SU-DHL-6 (cell line): ENCODE measurements around the gene HLA-DMB.
A peak's percentile ranks its signal among the peaks of the same experiment; 100 is the strongest.

Experiments used
- H2AFZ ChIP-seq: fragments of 200-600 bp; sonication (generic); 2 replicates; pipeline ENCODE4 v1.6.1; 2014; ENCODE audit warnings: low read depth, mild to moderate bottlenecking, moderate library complexity, mixed read lengths, antibody characterized with exemption, low read length; ENCODE audit not compliant: severe bottlenecking
- H3F3A ChIP-seq: fragments of 200-600 bp; shearing (Covaris generic); 2 replicates; pipeline ENCODE4 v1.6.0; 2016; ENCODE audit warnings: antibody characterized with exemption, mild to moderate bottlenecking; ENCODE audit not compliant: insufficient read depth
- H3K27ac ChIP-seq: fragments of 200-600 bp; sonication (generic); 2 replicates; pipeline ENCODE4 v1.5.1; 2016; ENCODE audit warnings: low read depth, mild to moderate bottlenecking, low read length, moderate library complexity, mixed read lengths
- H3K27me3 ChIP-seq: fragments of 200-600 bp; sonication (generic), shearing (Covaris generic); 2 replicates; pipeline ENCODE4 v1.6.0; 2014; ENCODE audit warnings: mild to moderate bottlenecking, low read length
- H3K36me3 ChIP-seq: fragments of 200-600 bp; sonication (generic); 2 replicates; pipeline ENCODE4 v1.6.1; 2014; ENCODE audit warnings: mild to moderate bottlenecking, low read length, mixed read lengths
- H3K4me2 ChIP-seq: fragments of 300-600, 200-600 bp; shearing (Covaris generic), sonication (generic); 2 replicates; pipeline ENCODE4 v1.6.0; 2014; ENCODE audit warnings: low read length, low read depth, mild to moderate bottlenecking; ENCODE audit not compliant: poor library complexity, severe bottlenecking
- H3K4me3 ChIP-seq: fragments of 200-600 bp; sonication (generic); 2 replicates; pipeline ENCODE4 v1.5.1; 2014; ENCODE audit warnings: antibody characterized with exemption, low read length, mild to moderate bottlenecking, mixed read lengths; ENCODE audit not compliant: insufficient read depth, poor library complexity, severe bottlenecking
- H3K79me2 ChIP-seq: fragments of 200-600 bp; sonication (generic); 2 replicates; pipeline ENCODE4 v1.6.1; 2014; ENCODE audit warnings: mild to moderate bottlenecking, low read length, moderate library complexity; ENCODE audit not compliant: insufficient read depth
- H3K9ac ChIP-seq: fragments of 200-600 bp; sonication (generic); 2 replicates; pipeline ENCODE4 v1.7.0; 2014; ENCODE audit warnings: mild to moderate bottlenecking, low read length
- H3K9me2 ChIP-seq: fragments of 200-600 bp; sonication (generic); replicated peaks from 2 replicates; pipeline ENCODE4 v1.6.1; 2014; ENCODE audit warnings: low read length; ENCODE audit not compliant: insufficient read depth
- H3K9me3 ChIP-seq: fragments of 200-600 bp; sonication (generic); 2 replicates; pipeline ENCODE4 v1.6.1; 2014; ENCODE audit warnings: low read length, mixed read lengths; ENCODE audit not compliant: insufficient read depth
- H4K20me1 ChIP-seq: fragments of 200-600 bp; sonication (generic); 2 replicates; pipeline ENCODE4 v1.6.1; 2014; ENCODE audit warnings: low read depth, mild to moderate bottlenecking, antibody characterized with exemption, low read length, moderate library complexity, mixed read lengths
- CTCF ChIP-seq: fragments of 200-600 bp; sonication (generic); IDR thresholded peaks from one replicate; pipeline ENCODE4 v1.5.1; 2017; ENCODE audit warnings: antibody characterized with exemption, mild to moderate bottlenecking, low read length, moderate library complexity; ENCODE audit not compliant: insufficient read depth, poor library complexity, severe bottlenecking
- EZH2phosphoT487 ChIP-seq: fragments of 200-600 bp; sonication (generic), shearing (Covaris generic); conservative IDR thresholded peaks from 2 replicates; pipeline ENCODE4 v1.6.1; 2018; ENCODE audit warnings: mild to moderate bottlenecking, antibody characterized with exemption, low read length, moderate library complexity, mixed read lengths

HLA-DMB gene

GRCh38 chr6:32950449-32950848, 9.6 kb upstream of the HLA-DMB start:
- Histone ChIP-seq H4K20me1 (no peaks in the 10 kb centered on the region), H3K27me3 (no peaks in the 10 kb centered on the region), H3K9me2 (no peaks in the 10 kb centered on the region), H3K4me2 (peak overlapping the region; percentile 72), H3K79me2 (peaks cover 51% of the 10 kb centered on the region), H3K36me3 (peaks cover 7% of the 10 kb centered on the region; the same call in 1 of the 2 replicates), H3F3A (peaks cover 74% of the 10 kb centered on the region), H3K9me3 (no peaks in the 10 kb centered on the region), H3K27ac (peak overlapping the region; percentile 97), H2AFZ (no peak overlapping the region), H3K4me3 (peak overlapping the region; percentile 70), H3K9ac (peak overlapping the region; percentile 63)
- TF ChIP-seq CTCF: no peak
- no peak for TF ChIP-seq EZH2phosphoT487

DNA sequence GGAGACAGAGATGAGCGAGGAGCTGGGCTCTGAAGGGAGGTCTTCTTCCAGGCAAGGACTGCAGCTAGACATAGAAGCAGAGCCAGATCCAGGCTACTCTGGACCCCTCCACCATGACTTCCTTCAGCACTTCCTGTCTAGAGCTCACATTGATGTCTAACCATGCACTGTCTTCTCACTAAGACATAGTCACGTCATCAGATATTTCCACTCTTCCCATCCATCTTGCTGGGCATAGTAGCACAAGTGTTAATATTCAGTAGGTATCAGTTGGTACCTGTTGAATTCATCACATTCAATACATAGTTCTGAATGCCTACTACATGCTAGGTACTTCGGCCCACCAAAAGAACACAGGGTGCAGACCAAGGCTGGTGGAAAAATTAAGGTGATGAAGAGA, 9.2 kb upstream of the HLA-DMB start:
- H3F3A ChIP-seq: peaks cover 76% of the 10 kb centered on the region
- peaks cover 7% of the 10 kb centered on the region; the same call in 1 of the 2 replicates for H3K36me3 ChIP-seq
- H3K9me2 ChIP-seq: no peaks in the 10 kb centered on the region
- no peaks in the 10 kb centered on the region for H4K20me1 ChIP-seq
- H2AFZ ChIP-seq: no peak overlapping the region
- H3K79me2 ChIP-seq: peaks cover 51% of the 10 kb centered on the region
- no peaks in the 10 kb centered on the region for H3K27me3 ChIP-seq
- H3K4me3 ChIP-seq: no peak overlapping the region
- no peak for TF ChIP-seq EZH2phosphoT487
- TF ChIP-seq CTCF: no peak
- peak overlapping the region; percentile 97 for H3K27ac ChIP-seq
- no peaks in the 10 kb centered on the region for H3K9me3 ChIP-seq
- H3K9ac ChIP-seq: peak overlapping the region; percentile 63; the same call in 1 of the 2 replicates
- peak overlapping the region; percentile 72 for H3K4me2 ChIP-seq

DNA sequence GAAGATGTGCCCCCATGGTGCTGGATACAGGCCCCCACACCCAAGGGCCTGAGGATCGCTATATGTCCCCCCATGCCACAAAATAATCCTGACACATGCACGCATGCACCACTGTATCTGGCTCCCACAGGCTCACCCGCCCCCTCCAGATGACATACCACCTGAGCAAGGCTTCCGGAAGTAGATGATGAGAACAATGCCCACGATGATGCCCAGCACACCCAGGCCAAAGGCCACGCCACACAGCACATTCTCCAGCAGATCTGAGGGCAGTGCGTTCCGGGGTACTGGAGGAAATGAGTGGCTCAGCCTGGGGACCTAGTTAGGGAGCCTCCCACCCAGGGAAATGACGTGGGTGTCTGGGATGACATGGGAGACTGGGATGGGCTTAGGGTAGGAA, 8.3 kb upstream of the HLA-DMB start:
- H4K20me1 ChIP-seq: no peaks in the 10 kb centered on the region
- H3K27ac ChIP-seq: peak overlapping the region; percentile 97
- H3K36me3 ChIP-seq: peaks cover 7% of the 10 kb centered on the region; the same call in 1 of the 2 replicates
- H3K9me2 ChIP-seq: no peaks in the 10 kb centered on the region
- TF ChIP-seq EZH2phosphoT487 (no peak), CTCF (no peak)
- no peak overlapping the region for H3K4me3 ChIP-seq
- no peak overlapping the region for H2AFZ ChIP-seq
- no peaks in the 10 kb centered on the region for H3K9me3 ChIP-seq
- peak overlapping the region; percentile 63 for H3K9ac ChIP-seq
- H3K79me2 ChIP-seq: peaks cover 51% of the 10 kb centered on the region
- H3F3A ChIP-seq: peaks cover 76% of the 10 kb centered on the region
- peak overlapping the region; percentile 72 for H3K4me2 ChIP-seq
- no peaks in the 10 kb centered on the region for H3K27me3 ChIP-seq
